Neutrophil (primary cell): ENCODE data around the gene SLC15A3.

Source experiments
- H3K27ac ChIP-seq: fragments of 200-600 bp; sonication (generic); 2 replicates; pipeline ENCODE4 v1.5.1; 2016; ENCODE audit warnings: mild to moderate bottlenecking, moderate library complexity
- H3K27me3 ChIP-seq: fragments of 200-600 bp; sonication (generic); 2 replicates; pipeline ENCODE4 v1.6.0; 2016; ENCODE audit warnings: mild to moderate bottlenecking
- H3K36me3 ChIP-seq: fragments of 200-600 bp; sonication (generic); 2 replicates; pipeline ENCODE4 v1.5.1; 2017
- H3K4me1 ChIP-seq, 2 experiments: fragments of 200-600 bp in 1 of 2; sonication (generic) in 1 of 2; 1 replicate in 1 of 2; 2 replicates in 1 of 2; pipeline versions ENCODE4 v1.5.1 to v1.6.1; 2013 to 2016; ENCODE audit warnings: low read depth in 1 of 2, low read length in 1 of 2, mild to moderate bottlenecking in 1 of 2, moderate library complexity in 1 of 2; ENCODE audit not compliant: control insufficient read depth in 1 of 2, insufficient read depth in 1 of 2
- H3K4me3 ChIP-seq, 2 experiments: fragments of 200-600 bp in 1 of 2; sonication (generic) in 1 of 2; 1 replicate in 1 of 2; 2 replicates in 1 of 2; pipeline ENCODE4 v1.5.1; 2013 to 2016; ENCODE audit warnings: low read depth in 1 of 2, low read length in 1 of 2, mild to moderate bottlenecking in 1 of 2, moderate library complexity in 1 of 2
- H3K9me3 ChIP-seq: fragments of 200-600 bp; sonication (generic); 2 replicates; pipeline ENCODE4 v1.5.1; 2016
- CTCF ChIP-seq: fragments of 200-600 bp; sonication (generic); IDR thresholded peaks from 2 replicates; pipeline ENCODE4 v1.5.1; 2016; ENCODE audit warnings: antibody characterized with exemption

The SLC15A3 gene

GRCh38 chr11:60982184-60982583 is 30.2 kb upstream of the SLC15A3 start:
- no peak overlapping the region for H3K4me3 ChIP-seq
- no peak for TF ChIP-seq CTCF
- no peak overlapping the region for H3K27ac ChIP-seq

GRCh38 chr11:60981515-60981914 is 29.5 kb upstream of the SLC15A3 start:
- no peak overlapping the region for H3K4me3 ChIP-seq
- no peak overlapping the region for H3K27ac ChIP-seq
- peaks cover 16% of the 10 kb centered on the region for H3K27me3 ChIP-seq
- H3K4me1 ChIP-seq = no peaks in the 10 kb centered on the region
- no peak for TF ChIP-seq CTCF
- no peaks in the 10 kb centered on the region for H3K9me3 ChIP-seq
- H3K36me3 ChIP-seq = no peaks in the 10 kb centered on the region

More at GRCh38 chr11:60982184-60982583, 30.2 kb upstream of the SLC15A3 start:
- H3K9me3 ChIP-seq = no peaks in the 10 kb centered on the region
- H3K36me3 ChIP-seq = no peaks in the 10 kb centered on the region
- no peaks in the 10 kb centered on the region for H3K4me1 ChIP-seq
- H3K27me3 ChIP-seq = peaks cover 11% of the 10 kb centered on the region

GRCh38 chr11:60978546-60979380 is 26.8 kb upstream of the SLC15A3 start:
- no peaks in the 10 kb centered on the region for H3K36me3 ChIP-seq
- no peak overlapping the region for H3K27ac ChIP-seq
- H3K4me1 ChIP-seq = no peaks in the 10 kb centered on the region
- H3K9me3 ChIP-seq = no peaks in the 10 kb centered on the region
- H3K27me3 ChIP-seq = peaks cover 20% of the 10 kb centered on the region
- TF ChIP-seq CTCF = no peak
- no peak overlapping the region for H3K4me3 ChIP-seq

GRCh38 chr11:60977836-60978235 is 25.9 kb upstream of the SLC15A3 start:
- Histone ChIP-seq H3K36me3 (no peaks in the 10 kb centered on the region), H3K4me1 (no peaks in the 10 kb centered on the region), H3K27me3 (peaks cover 27% of the 10 kb centered on the region), H3K4me3 (no peak overlapping the region), H3K27ac (no peak overlapping the region), H3K9me3 (no peaks in the 10 kb centered on the region)
- TF ChIP-seq CTCF = no peak

GRCh38 chr11:60977224-60977623 is 25.2 kb upstream of the SLC15A3 start:
- Histone ChIP-seq H3K27me3 (peaks cover 33% of the 10 kb centered on the region), H3K27ac (no peak overlapping the region), H3K36me3 (no peaks in the 10 kb centered on the region), H3K4me1 (no peaks in the 10 kb centered on the region), H3K4me3 (no peak overlapping the region), H3K9me3 (no peaks in the 10 kb centered on the region)
- no peak for TF ChIP-seq CTCF
